GM21529 (cell line): Measurements from ENCODE around the gene SCUBE3.

Experiments
- ATAC-seq: cut with Tn5 transposase; IDR thresholded peaks from one replicate; pipeline ENCODE4 v1.9.1; 2021; ENCODE audit not compliant: unreplicated experiment

SCUBE3 gene

GRCh38 chr6:35213824-35214756, at the start of gene SCUBE3:
Gene SCUBE3 (plus strand): TSS chr6:35213956. CDS start chr6:35214419, 463 bp downstream.
- no peak for ATAC-seq

- ATAC-seq: no peak
These were observed 49.5 kb upstream of the SCUBE3 start for GRCh38 chr6:35164277-35164676.

- no peak for ATAC-seq
These were observed 48.9 kb upstream of the SCUBE3 start for GRCh38 chr6:35164868-35165267.

GRCh38 chr6:35165630-35166071, 48.1 kb upstream of the SCUBE3 start:
- no peak for ATAC-seq

- no peak for ATAC-seq
These were observed 47.6 kb upstream of the SCUBE3 start for GRCh38 chr6:35166116-35166515.

GRCh38 chr6:35166520-35166919, 47.2 kb upstream of the SCUBE3 start:
- no peak for ATAC-seq

GRCh38 chr6:35167505-35167904, 46.3 kb upstream of the SCUBE3 start:
- ATAC-seq: no peak

GRCh38 chr6:35168461-35168861, 45.3 kb upstream of the SCUBE3 start:
- ATAC-seq: no peak

GRCh38 chr6:35170166-35170565, 43.6 kb upstream of the SCUBE3 start:
- no peak for ATAC-seq

- no peak for ATAC-seq
These were observed 42.9 kb upstream of the SCUBE3 start for GRCh38 chr6:35170891-35171290.

- ATAC-seq: no peak
These were observed 40.7 kb upstream of the SCUBE3 start for GRCh38 chr6:35173044-35173426.

GRCh38 chr6:35173427-35174087, 40.2 kb upstream of the SCUBE3 start:
- no peak for ATAC-seq

- no peak for ATAC-seq
These were observed 39.7 kb upstream of the SCUBE3 start for GRCh38 chr6:35174088-35174434.

GRCh38 chr6:35174501-35174900, 39.3 kb upstream of the SCUBE3 start:
- ATAC-seq: no peak

- no peak for ATAC-seq
These were observed 37.3 kb upstream of the SCUBE3 start for GRCh38 chr6:35176301-35177024.

- no peak for ATAC-seq
These were observed 36.6 kb upstream of the SCUBE3 start for GRCh38 chr6:35177157-35177556.

GRCh38 chr6:35177596-35177995, 36.2 kb upstream of the SCUBE3 start:
- no peak for ATAC-seq

GRCh38 chr6:35178012-35178411, 35.7 kb upstream of the SCUBE3 start:
- no peak for ATAC-seq

GRCh38 chr6:35178932-35179832, 34.6 kb upstream of the SCUBE3 start:
- no peak for ATAC-seq

- ATAC-seq: no peak
These were observed 33.7 kb upstream of the SCUBE3 start for GRCh38 chr6:35179901-35180535.
